HK-2 (cell line): ENCODE data around the gene DDAH1.

Experiments used
- DNase-seq: peaks from one replicate; pipeline ENCODE4 v3.0.0-alpha.2; 2018; ENCODE audit not compliant: unreplicated experiment

The DDAH1 gene

DNA sequence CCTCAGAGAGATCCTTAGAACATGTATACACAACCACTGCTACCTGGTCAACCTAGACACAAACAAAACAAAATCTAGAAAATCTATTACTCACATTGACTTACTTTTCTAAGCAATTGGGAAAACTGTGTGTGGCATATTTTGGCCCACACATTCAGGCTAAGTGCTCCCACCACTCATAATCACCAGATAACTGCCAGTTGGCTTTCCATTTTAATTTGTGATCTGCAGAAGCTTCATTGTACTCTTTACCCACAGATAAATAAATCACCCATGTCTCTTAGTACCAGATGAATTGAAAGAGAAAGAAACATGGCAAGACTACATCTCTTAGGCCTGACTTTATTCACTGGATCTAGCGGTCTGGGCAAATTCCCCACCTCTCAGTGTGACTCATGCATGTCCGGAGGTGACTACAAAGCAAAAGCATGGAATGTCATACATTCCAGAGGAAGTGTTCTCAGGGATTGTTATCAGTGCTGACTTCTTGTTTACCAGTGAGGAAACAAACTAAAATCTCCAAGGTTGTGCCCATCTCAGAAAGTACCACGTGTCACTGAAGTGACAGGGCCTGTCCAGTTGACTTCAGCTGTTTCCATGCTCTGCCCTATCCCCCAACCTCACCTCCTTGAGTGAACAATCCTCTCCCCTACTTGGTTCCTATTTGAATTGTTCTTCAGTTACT is 136.1 kb downstream of the DDAH1 start:
- DNase-seq: peak; percentile 65

DNA sequence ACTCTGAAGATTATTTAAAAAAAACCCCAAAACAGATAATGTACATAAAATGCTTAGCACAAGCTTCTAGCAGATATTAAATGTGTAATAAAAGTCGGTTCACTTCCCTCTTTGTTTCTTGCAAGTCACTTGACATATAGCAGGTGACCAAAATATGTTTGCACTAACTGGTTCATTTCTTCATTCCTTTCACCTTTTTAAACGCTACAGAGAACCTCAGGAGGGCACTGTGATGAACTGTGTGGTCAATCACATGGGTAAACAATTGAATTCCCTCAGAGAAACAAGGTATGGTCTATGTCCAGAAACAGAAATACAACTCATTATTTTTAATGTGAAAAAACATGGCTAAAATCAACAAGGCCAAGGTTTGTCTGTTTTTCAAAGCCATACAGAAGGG is 137.2 kb downstream of the DDAH1 start:
- DNase-seq: no peak

DNA sequence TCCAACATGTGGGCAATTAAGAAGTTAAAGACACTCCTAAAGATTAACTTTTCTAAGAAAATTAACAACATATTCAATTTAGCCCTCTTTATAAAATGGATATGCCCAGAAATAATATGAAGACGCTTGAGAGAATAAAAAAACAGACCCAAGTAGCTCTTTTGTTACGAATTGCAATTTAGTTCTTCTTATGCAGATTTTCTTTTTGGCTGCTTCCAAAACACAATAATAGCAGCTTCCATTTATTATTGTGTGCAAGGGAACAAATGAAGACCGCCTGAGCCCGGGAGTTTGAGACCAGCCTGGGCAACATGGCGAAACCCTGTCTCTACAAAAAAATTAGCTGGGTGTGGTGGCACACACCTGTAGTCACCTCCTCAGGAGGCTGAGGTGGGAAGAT is 138.1 kb downstream of the DDAH1 start:
- no peak for DNase-seq

DNA sequence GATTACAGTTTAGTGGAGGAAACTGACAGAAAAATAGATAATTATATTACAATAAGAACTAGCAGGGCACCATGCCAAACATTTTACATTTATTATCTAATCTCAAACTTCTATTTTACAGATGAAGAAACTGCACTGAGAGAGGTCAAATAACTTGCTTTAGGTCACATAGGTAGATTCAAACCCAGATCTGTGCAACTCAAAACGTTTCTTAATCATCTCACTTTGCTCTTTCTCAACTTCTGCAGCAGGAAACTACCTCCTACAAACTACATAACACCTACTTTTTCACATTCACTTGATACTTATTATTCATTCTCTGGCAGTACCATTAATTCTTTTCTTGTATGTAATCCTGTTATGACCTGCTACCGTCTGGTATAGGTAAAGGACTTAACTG is 138.6 kb downstream of the DDAH1 start:
- DNase-seq: no peak

DNA sequence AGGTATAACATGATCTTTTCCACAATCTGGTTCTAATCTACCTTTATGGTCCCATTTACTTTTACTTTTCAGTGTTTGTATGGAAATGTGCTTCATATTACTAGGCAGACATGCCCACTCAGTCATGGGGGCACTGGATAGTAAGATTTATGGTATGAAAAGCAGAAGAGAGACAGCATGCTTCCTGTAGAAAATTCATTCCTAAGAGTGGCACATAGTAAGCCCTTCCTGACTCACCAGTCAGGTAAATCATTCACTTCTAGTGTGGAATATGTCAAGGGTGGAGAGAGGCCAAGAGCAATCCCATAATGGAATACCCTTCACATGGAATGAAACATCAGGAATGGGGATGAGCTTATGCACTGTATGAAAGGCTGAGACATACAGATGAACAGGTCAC is 139.0 kb downstream of the DDAH1 start:
- DNase-seq: peak; percentile 39

DNA sequence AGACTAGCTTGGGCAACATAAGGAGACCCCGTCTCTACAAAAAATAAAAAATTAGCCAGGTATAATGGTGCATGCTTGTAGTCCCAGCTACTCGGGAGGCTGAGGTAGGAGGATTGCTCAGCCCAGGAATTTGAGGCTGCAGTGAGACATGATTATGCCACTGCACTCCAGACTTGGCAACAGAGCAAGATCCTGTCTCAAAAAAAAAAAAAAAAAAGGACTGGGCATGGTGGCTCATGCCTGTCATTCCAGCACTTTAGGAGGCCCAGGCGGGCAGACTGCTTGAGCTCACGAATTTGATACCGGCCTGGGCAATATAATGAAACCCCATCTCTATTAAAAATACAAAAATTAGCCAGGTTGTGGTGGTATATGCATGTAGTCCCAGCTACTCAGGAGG is 141.2 kb downstream of the DDAH1 start:
- DNase-seq: no peak

DNA sequence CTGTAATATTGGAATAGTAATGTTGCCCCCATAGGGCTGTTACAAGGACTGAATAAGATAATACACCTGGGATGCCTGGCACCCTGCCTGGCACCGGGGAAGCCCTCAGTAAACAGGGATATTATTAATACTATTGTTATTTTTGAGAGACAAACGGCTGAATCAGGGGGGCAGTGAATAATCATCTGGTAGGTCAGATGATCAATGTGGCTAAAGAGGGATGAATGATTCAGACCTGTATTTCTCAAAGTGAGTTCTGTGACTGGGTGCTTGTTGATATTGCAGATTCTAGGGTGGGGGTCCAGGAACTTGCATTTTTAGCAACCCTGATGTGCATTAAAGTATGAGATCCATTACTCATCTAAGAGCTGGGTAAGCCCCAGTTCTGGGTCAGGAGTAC is 142.3 kb downstream of the DDAH1 start:
- DNase-seq: no peak

DNA sequence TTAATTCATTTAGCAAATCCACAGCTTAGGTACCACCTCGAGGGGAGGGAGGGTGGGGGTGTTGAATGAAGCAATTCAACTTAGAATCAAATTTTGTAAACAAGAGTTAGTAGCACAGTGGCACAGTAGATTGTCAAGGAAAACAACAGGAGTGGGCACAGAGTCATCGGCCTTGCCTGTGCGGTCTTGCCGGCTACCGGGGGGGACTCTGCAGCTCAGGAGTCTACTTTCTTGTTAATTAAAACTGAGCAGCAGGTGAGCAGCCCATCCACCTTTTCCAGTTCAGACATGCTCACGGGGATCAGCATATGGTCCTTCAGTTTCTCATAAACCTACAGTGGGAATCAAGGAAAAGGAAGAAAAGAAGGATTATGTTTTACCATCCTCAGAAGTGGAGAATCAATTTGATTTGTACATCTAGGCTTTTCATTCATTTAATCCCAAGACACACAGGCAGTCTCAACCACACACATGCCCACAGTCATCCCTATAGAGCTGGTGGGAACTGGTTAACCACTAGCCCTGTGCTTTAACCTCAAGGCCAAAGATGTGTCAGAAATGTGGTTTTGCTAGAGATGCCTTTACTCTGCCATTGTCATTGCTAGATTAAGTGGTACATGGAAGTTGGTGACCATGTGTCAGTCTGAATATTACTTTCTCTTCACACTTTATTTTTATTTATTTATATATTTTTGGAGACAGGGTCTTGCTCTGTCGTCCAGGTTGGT is 143.6 kb downstream of the DDAH1 start:
- DNase-seq: peak; percentile 51

DNA sequence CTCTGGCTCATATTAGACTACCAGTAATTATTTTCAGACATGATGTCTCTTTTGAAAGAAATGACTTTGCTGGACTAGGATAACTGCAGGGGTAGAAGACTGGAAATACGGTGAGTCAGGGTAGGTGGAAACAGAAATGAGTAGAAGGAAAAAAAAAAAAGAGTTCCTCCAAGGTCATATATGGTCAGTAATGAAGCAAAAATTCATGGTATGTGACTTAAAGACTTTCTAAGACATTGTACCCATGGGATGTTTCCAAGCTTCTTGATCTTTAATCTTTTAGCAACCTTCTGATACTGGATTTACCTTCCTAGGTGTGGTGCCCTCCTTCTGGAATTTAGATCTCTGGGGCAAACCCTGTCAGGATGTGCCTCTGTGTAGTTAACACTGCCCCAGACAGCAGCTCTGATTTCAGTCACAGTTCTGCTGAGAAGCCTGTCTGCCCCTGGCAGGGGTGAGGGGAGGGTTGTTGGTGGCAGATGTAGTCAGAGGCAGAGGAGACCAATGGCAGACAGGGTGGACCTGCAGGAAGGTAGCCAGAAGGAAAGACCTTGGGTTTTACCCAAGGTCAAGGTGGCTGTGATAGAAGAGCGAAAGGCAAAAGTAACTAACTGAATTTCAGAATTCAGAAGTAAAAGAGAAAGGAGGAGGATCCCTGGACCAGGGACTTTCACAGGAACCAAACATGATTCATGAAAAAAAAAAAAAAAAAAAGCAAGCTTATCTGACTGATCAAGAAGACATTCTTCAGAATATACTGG is 144.4 kb downstream of the DDAH1 start:
- peak; percentile 51 for DNase-seq

DNA sequence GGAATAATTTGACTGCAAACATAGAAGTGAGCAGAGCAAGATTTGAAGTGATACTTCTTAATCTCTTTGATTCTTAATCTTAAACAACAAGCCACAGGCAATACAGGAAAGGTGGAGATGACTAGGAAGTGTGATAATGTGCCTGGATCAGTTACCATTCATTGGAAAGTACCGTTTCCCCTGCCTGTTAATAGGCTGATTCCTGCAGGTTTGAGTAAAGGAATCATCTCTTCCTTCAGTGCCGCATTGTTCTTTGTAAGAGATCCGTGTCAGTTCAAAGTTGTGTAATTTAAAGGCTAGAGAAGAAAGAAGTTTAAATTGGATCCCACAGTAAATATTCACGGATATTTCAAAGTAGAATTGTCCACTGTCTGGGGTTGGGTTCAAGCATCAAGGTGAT is 145.0 kb downstream of the DDAH1 start:
- no peak for DNase-seq

DNA sequence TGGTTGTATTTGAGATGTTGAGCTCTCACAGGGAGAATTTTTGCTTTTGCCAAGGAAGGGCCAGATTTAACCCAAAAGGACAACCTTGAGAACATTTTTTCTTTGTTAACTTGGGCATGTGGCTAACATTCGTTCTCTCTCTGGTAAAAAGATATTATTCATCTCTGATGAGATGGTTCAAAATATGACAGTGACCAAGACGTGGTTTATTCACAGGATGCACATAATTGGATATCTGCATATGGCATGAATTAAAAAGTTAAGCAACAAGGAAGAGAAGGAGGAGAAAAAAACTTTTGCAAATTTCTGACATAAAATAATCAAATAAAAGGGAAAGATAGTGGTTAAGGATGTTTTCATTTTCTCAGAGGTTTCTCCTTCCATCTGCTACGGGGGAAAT is 145.5 kb downstream of the DDAH1 start:
- no peak for DNase-seq

DNA sequence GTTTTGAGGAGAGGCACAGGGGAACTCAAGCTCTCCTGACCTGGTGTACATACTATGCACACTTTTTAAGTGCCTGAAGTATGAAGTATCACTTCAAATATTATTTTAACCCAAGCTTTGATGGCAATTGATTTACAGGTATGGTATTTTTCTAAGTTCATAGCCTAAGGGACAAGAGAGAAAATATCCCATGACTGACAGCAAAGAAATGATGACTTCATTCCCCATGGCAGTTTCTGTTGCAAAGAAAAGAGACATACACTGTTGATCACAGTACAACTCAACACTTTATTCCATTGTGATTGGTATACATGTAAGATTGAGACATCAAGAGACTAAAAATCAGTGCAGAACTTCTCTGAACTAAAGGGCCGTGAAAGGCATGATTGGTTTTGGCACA is 146.7 kb downstream of the DDAH1 start:
- DNase-seq: no peak

DNA sequence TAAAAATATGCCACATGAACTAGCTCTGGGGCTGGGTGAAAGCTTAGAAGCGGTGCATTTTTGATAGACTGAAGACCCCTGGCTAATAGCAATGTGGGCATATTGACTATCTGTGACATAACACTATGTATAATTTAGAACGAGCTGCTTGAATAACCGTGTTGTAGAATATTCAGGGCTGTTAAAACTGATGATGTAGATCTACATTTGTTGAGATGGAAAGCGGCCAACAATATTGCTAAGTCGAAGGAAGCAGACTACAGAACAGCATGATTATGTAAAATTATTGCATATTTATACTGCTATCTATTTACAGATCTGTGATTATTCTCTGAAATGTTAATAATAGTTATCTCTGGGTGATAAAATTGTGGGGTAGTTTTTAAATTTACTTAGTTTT is 147.4 kb downstream of the DDAH1 start:
- DNase-seq: no peak

DNA sequence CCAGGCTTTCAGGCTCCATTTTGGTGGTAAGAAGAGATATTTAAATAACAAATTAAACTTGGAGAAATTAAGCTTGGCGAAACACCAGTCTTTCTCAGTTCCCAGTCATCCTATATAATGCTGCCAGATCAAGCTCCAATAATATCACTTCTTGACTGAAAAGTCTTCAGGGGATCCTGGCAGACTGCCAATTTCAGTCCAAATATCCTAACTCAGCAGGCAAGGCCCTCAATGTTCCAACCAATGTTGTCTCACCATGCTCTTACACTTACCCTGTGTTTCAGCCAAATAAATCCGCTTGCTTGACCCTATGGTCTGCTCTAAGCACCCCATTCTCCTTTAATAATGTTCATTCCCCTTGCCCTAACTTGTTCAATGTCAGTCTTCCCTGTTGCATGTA is 148.6 kb downstream of the DDAH1 start:
- DNase-seq: no peak

DNA sequence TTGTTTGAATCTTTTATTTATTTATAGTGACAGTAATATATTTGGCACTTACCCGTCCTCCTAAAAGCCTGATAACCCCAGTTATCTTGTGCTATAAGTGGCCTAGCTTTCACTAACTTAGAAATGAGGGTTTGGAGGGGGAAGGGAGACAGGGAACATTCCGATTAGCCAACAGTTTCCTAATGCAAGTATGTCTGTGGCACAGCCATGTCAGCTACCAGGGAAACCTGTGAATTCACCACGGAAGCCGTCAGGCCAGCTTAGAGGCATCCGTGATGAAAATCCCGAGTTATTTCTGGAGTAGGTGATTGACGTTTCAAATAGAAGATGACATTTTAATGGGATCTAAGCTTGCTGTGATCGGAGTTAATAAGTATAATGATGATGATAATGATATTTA is 149.2 kb downstream of the DDAH1 start:
- no peak for DNase-seq

DNA sequence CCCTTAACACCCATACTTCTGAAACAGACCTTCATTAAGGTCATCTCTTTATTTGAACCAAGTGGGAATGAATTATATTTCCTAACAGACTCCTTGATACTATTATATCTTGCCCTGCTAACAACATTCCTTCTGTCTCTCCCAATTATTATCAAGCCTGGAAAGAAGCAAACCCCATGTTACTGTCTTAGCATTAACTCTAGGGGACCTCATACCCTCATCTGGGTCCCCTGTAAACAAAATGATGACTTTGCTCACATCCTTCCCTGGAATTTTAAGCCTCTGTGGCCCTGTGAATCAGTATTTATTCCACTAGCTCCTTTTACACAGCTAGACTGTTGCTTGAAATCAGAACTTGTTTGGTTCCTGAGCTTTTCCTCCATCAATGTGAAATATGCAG is 150.2 kb downstream of the DDAH1 start:
- no peak for DNase-seq

DNA sequence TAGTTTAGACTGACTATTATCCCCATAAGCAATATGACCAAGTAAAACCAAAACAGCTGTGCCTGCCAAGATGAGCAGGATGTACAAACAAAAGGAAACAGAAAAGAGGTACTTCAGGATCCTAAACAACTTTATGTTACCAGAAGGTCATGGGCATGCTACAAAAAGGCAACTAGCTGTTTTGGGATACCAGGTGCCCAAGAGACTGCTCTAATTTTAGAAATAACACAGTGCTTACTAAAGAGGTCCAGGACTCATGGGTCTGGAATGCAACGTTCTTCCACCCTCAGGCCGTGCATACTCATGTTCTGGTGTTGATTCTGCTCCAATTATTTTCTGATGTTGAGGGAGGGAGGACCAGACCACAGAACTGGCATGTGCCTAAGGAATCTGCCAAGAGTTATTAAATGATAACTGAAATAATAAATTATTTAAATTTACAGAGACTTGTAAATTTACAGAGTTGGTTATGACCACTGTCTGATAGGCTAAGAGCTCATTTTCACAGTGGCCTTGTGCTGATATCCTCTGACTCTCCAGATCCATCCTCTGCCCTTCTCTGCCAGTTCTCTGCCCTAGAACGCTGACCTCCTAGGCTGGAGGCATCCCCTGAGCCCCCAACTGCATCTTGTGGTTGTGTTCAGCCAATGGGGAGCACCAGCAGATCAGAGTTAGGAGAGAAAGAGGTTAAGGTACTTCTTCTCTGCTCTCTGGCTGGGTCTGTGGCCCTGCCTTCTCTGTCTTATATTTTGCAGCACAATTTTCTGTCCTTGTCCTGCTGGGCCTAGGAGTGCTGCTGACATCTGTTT is 150.9 kb downstream of the DDAH1 start:
- DNase-seq: peak; percentile 50

DNA sequence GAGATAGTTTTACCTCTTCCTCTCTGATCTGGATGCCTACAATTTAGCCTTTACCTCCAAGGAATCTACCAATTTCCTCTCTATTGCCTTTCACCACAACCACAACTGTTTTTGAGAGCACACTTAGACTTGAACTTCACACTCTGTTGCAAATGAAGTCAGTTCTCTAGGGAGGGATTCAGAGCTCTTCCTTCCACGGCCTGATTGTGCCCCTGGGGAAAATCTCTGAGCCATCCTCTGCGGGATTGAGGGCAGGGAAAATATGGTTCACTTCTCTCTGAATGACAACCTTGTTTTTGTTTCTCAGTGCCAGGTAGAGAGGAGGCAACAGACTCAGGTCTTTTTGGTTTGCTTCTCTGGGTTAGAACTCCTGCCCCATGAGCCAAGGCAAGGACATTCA is 153.1 kb downstream of the DDAH1 start:
- DNase-seq: no peak

DNA sequence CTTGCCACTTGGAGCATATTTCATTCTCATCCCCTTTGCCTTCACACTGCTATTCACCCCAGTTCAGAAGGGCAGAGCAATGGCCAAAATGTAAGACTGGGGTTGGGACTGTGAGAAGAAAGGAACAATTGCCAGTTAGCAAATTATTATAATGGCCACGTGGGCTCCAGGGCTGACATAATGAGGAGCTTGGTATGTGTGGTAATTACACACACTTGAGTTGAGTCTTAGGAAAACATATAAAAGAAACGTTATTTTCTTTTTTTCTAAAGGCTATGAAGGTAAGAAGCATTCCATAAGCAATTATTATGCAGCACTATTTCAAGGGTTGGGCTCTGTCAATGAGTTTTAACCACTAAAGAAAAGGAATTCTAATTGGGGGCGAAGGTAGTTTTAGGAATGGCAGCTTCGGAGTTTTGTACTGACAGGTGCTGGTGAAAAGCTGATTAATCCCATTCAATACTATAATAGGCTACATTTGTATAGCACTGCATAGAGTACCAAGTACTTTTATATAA is 156.1 kb downstream of the DDAH1 start:
- DNase-seq: no peak

DNA sequence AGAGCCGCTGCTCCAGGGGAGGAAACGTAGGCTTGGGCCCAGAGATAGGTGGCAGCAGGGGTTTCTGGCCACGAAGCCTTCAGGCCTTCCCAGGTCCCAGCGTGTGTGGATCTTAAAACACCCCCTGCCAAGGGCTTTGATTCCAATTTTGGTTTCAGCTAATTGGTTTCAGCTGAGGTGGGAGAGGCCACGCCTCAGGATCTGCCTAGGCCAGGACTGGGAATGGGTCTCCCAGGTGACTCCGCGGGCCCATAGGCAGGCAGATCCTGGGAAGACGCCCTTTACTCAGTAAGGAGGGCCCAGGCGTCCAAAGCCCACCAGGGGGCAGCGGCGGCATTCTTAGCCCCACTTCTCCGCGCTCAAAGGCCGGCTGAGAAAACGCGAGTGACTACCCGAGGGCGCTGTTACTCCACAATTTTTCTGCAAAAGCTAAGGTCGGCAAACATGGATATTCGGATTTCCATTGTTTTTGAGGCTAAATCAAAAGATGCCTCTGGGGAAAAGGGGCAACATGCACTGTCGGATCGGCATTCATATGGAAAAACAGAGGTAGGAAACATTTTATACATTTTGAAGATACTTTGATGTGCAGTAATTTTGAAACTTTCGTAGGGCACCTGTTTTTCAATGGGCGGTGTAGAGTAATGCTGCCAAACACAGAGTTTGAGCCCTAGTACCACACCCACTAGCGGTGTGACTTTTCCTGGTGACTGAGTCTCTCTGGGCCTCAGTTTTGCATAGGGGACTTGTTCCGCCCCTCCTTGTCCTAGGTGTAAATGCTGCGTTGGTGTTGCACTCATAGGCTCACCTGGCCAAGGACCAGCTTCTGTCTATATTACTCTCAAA is 156.7 kb downstream of the DDAH1 start:
- DNase-seq: peak; percentile 90

DNA sequence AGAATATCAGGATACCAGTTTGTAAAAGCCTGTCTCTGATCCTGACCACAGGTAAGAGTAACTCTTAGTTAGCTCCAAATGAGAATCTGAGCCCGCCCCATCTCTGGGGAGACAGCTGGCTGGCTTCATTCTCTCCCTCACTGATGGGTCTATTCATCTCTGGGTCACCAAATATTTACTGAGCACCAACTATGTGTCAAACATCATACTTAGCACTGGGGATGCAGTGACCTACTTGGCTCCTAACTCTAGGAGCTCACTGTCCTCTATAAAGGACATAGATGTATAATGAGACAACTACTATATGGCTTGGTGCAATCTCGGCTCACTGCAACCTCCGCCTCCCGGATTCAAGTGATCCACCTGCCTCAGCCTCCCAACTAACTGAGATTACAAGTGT is 158.7 kb downstream of the DDAH1 start:
- no peak for DNase-seq
